GM12874 (cell line): ENCODE results near the gene NPTN.

Source experiments
- TF ChIP-seq, protein P1 (sequence below): IDR thresholded peaks from 2 replicates; pipeline ENCODE4 v1.5.1; 2011; ENCODE audit warnings: low read depth, mild to moderate bottlenecking, control low read depth, low read length, moderate library complexity; ENCODE audit not compliant: insufficient read depth

Gene NPTN

DNA sequence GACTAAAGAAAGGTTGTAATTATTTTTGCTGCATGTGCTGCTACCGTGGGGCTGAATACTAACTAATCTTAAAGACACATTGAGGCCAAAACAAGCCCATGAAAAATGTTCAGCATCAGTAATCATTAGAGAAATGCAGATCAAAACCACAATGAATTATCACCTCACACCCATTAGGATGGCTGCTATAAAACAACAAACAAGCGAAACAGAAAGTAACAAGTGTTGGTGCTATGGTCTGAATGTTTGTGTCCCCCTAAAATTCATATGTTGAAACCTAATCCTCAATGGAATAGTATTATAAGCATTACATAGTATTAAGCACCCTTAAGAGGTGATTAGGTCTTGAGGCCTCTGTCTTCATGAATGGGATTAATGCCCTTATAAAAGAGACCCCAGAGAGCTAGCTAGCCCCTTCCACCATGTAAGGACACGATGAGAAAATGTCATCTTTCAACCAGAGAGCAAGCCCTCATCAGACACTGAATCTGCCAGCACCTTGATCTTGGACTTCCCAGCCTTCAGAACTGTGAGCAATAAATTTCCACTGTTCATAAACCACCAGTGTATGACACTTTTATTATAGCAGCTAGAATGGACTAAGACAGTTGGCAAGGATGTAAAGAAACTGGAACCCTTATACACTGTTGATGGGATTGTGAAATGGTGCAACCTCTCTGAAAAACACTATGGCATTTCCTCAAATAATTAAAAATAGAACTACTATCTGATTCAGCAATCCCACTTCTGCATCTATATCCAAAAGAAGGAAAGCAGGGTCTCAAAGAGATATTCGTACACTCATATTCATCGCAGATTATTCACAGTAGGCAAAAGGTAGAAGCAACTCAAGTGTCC, 114.1 kb downstream of the NPTN start:
- TF ChIP-seq, protein P1, sequence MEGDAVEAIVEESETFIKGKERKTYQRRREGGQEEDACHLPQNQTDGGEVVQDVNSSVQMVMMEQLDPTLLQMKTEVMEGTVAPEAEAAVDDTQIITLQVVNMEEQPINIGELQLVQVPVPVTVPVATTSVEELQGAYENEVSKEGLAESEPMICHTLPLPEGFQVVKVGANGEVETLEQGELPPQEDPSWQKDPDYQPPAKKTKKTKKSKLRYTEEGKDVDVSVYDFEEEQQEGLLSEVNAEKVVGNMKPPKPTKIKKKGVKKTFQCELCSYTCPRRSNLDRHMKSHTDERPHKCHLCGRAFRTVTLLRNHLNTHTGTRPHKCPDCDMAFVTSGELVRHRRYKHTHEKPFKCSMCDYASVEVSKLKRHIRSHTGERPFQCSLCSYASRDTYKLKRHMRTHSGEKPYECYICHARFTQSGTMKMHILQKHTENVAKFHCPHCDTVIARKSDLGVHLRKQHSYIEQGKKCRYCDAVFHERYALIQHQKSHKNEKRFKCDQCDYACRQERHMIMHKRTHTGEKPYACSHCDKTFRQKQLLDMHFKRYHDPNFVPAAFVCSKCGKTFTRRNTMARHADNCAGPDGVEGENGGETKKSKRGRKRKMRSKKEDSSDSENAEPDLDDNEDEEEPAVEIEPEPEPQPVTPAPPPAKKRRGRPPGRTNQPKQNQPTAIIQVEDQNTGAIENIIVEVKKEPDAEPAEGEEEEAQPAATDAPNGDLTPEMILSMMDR: no peak

GRCh38 chr15:73518180-73518862, 114.9 kb downstream of the NPTN start:
- TF ChIP-seq, protein P1: no peak

DNA sequence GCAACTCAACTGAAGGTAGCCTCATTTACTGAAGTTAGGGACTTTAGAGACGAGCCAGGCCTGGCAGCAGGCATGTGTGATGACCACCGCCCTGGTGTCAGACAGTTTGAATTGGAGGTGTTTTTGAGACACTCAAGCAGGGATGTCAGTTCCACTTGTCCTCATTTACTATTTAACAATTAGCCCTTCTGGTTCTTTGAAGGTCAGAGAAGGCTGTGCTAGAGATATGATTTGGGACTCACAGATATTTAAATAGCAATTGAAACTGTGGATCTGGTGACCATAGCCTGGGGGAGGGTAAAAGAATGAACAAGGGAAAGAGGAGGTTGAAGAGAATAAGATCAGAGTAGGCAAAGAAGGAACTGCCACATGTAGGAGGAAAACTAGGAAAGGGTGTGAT, 115.6 kb downstream of the NPTN start:
- TF ChIP-seq, protein P1: no peak

DNA sequence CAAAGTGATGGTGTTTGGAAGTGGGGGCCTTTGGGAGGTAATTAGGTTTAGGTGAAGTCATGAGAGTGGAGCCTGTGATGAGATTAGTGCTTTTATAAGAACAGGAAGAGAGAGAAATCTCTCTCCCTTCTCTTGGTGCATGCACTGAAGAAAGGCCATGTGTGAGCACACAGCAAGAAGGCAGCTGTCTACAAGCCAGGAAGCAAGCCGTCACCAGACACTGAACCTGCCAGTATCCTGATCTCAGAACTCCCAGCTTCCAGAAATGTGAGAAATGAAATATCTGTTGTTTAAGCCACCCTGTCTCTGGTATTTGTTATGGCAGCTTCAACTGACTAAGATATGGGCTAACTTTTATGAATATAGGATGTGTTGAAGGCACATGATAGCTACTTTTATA, 117.7 kb downstream of the NPTN start:
- TF ChIP-seq, protein P1: no peak
